Endothelial cell (in vitro differentiated cells): ENCODE data around the gene WDR36. TPM values are rescaled to one million over a fixed set of nuclear protein-coding genes. Genes with fewer than 3 reads are reported as not detected.
"Not testable (repeated sequence)": the region's sequence is repeated elsewhere in the genome, so short reads cannot be mapped to it uniquely, and the experiment has no call there.

Experiments used
- DNase-seq: peaks from one replicate; pipeline ENCODE4 v3.0.0; 2021; ENCODE audit warnings: low spot score
- H3K27ac Mint-ChIP-seq: one replicate; pipeline ENCODE4 v1.8.0; 2021; ENCODE audit warnings: mixed read lengths, inconsistent platforms; ENCODE audit not compliant: unreplicated experiment
- H3K27me3 Mint-ChIP-seq: one replicate; pipeline ENCODE4 v1.8.0; 2021; ENCODE audit warnings: mild to moderate bottlenecking, moderate library complexity, mixed read lengths, inconsistent platforms; ENCODE audit not compliant: unreplicated experiment
- H3K36me3 Mint-ChIP-seq: one replicate; pipeline ENCODE4 v1.8.0; 2021; ENCODE audit warnings: mild to moderate bottlenecking, low read depth, mixed read lengths, inconsistent platforms; ENCODE audit not compliant: unreplicated experiment
- H3K4me1 Mint-ChIP-seq: one replicate; pipeline ENCODE4 v1.8.0; 2021; ENCODE audit warnings: mild to moderate bottlenecking, mixed read lengths, inconsistent platforms; ENCODE audit not compliant: unreplicated experiment
- H3K4me3 Mint-ChIP-seq: one replicate; pipeline ENCODE4 v1.8.0; 2021; ENCODE audit warnings: mild to moderate bottlenecking, mixed read lengths, inconsistent platforms; ENCODE audit not compliant: unreplicated experiment
- H3K9me3 Mint-ChIP-seq: one replicate; pipeline ENCODE4 v1.8.0; 2021; ENCODE audit warnings: mixed read lengths, inconsistent platforms; ENCODE audit not compliant: unreplicated experiment
- total RNA-seq: library from RNA; stranded (reverse); fragmentation: NEBNext Ultra II Directional; extraction: Animal tissue kit (Norgen Biotek cat#: 25700); gene quantifications from one replicate; pipeline ENCODE4 v1.2.1, GENCODE V29; 2021; ENCODE audit not compliant: unreplicated experiment
- TF ChIP-seq, protein P1 (sequence below): fragments of 200-600 bp; sonication (generic); IDR thresholded peaks from one replicate; pipeline ENCODE4 v1.5.0; 2021; ENCODE audit warnings: antibody characterized with exemption; ENCODE audit not compliant: unreplicated experiment

WDR36 gene
- total RNA-seq, 1 donor from 2014 or later, result 25.2 TPM

DNA sequence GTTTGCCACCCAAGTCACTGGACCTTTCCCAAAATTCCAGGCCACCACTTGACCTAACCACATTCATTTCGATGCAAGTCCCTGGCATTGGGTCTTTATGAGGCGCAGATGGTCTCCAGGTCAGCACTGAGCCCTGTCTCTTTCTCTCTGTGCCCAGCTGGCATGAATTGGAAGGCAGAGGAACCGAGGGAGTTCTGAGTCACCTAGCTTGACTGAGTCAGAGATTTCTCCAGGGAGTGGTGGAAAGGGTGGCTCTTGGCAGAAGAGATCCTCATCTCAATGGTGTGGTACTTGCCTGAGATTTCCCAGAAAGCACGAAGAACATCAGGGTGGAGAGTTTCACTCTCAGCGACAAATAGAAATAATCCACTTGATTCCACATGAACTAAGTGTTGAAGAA lies 43.8 kb downstream of the WDR36 start:
- Mint-ChIP-seq H3K4me1 (peaks cover 53% of the 10 kb centered on the region), H3K36me3 (no peaks in the 10 kb centered on the region), H3K27ac (peak overlapping the region; percentile 32), H3K9me3 (no peaks in the 10 kb centered on the region), H3K4me3 (no peak overlapping the region), H3K27me3 (peaks cover 4% of the 10 kb centered on the region)
- DNase-seq, result no peak
- TF ChIP-seq, protein P1, sequence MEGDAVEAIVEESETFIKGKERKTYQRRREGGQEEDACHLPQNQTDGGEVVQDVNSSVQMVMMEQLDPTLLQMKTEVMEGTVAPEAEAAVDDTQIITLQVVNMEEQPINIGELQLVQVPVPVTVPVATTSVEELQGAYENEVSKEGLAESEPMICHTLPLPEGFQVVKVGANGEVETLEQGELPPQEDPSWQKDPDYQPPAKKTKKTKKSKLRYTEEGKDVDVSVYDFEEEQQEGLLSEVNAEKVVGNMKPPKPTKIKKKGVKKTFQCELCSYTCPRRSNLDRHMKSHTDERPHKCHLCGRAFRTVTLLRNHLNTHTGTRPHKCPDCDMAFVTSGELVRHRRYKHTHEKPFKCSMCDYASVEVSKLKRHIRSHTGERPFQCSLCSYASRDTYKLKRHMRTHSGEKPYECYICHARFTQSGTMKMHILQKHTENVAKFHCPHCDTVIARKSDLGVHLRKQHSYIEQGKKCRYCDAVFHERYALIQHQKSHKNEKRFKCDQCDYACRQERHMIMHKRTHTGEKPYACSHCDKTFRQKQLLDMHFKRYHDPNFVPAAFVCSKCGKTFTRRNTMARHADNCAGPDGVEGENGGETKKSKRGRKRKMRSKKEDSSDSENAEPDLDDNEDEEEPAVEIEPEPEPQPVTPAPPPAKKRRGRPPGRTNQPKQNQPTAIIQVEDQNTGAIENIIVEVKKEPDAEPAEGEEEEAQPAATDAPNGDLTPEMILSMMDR, result no peak

DNA sequence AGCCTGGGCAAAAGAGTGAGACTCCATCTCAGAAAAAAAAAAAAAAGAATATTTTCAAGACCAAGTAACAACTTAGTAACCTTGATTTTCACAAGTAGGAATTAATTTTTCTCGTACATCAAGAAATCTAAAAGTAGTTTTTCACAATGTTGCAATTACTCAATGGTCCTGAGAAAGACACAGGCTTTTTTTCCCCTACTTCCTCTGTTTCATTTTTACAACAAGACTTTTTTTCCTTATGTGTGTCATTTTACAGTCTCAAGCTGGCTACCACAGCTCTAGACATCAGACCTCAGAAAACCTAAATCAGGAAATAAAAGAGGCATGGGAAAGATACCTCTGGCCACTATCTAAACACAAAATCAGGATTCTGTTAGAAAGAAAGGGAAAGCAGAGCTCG lies 45.9 kb downstream of the WDR36 start:
- Mint-ChIP-seq H3K27me3 (peaks cover 2% of the 10 kb centered on the region), H3K4me1 (peaks cover 33% of the 10 kb centered on the region), H3K4me3 (no peak overlapping the region), H3K9me3 (no peaks in the 10 kb centered on the region), H3K36me3 (no peaks in the 10 kb centered on the region), H3K27ac (no peak overlapping the region)
- no peak for DNase-seq
- TF ChIP-seq, protein P1, result no peak

DNA sequence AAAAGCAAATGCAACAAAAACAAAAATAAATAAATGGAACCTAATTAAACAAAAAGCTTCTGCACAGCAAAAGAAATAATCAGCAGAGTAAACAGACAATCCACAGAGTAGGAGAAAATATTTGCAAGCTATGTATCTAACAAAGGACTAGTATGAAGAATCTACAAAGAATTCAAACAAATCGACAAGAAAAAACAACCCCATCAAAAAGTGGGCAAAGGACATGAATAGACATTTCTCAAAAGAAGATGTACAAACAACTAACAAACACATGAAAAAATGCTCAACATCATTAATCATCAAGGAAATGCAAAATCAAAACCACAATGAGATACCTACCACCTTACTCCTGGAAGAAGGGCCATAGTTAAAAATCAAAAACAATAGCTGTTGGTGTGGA lies 49.3 kb downstream of the WDR36 start:
- not testable (repeated sequence) for H3K27me3 Mint-ChIP-seq, DNase-seq, H3K27ac Mint-ChIP-seq, H3K9me3 Mint-ChIP-seq, H3K4me3 Mint-ChIP-seq, H3K36me3 Mint-ChIP-seq
- peaks cover 13% of the 10 kb centered on the region for H3K4me1 Mint-ChIP-seq

DNA sequence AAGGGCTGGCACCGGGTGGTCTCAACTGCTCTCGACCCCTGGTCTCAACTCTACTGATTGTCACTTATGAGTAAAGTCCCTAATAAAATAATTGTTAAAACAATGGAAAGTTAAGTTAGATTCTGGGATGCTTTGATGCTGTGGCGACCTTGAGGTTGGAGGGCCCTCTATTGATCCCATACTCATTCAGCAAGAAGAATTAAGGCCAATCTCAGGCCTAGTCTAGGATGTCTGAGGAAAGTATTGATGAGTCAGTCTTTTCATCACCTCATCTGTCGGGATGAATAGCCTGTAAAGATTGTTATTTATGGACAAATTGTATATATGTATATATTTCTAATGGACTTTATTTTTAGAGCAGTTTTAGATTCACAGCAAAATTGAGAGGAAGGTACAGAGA lies 50.8 kb downstream of the WDR36 start:
- H3K4me3 Mint-ChIP-seq, result no peak overlapping the region
- TF ChIP-seq, protein P1, result no peak
- no peak overlapping the region for H3K27ac Mint-ChIP-seq
- peaks cover 4% of the 10 kb centered on the region for H3K27me3 Mint-ChIP-seq
- peaks cover 25% of the 10 kb centered on the region for H3K4me1 Mint-ChIP-seq
- DNase-seq, result no peak
- H3K9me3 Mint-ChIP-seq, result no peaks in the 10 kb centered on the region
- no peaks in the 10 kb centered on the region for H3K36me3 Mint-ChIP-seq

DNA sequence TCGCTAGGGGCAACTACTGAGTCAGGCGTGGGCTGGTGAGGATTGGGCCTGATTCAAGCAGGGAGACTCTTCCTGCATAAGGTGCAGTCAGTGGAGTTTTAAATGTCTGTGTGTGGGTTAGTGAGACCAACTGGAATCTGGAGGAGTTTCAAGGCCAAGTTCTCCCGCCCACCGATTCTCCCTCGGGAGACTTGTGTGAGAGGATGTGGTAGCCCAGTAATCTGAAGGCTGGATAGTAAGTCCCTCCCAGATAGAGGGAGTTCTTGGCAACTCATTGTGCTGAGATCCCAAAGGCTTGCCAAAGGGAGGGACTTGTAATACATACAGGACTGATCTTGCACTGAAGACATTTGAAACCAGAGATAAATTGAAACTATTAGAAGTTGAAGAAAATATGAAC lies 51.8 kb downstream of the WDR36 start:
- H3K4me3 Mint-ChIP-seq, result no peak overlapping the region

More for the DNA sequence above, 51.8 kb downstream of the WDR36 start:
- no peaks in the 10 kb centered on the region for H3K9me3 Mint-ChIP-seq
- DNase-seq, result no peak
- no peak overlapping the region for H3K27ac Mint-ChIP-seq
- H3K27me3 Mint-ChIP-seq, result peaks cover 6% of the 10 kb centered on the region
- peaks cover 30% of the 10 kb centered on the region for H3K4me1 Mint-ChIP-seq
- no peaks in the 10 kb centered on the region for H3K36me3 Mint-ChIP-seq
- TF ChIP-seq, protein P1, result no peak
